HG03280 (cell line): Measurements from ENCODE around the gene RER1.

ENCODE experiments used
- ATAC-seq: cut with Tn5 transposase; IDR thresholded peaks from one replicate; pipeline ENCODE4 v1.9.1; 2021; ENCODE audit warnings: mild to moderate bottlenecking, moderate library complexity; ENCODE audit not compliant: unreplicated experiment

RER1 gene

GRCh38 chr1:2442661-2443060, 51.0 kb downstream of the RER1 start:
- no peak for ATAC-seq

GRCh38 chr1:2443277-2444137, 51.9 kb downstream of the RER1 start:
- ATAC-seq = no peak

- ATAC-seq = no peak
Measured at GRCh38 chr1:2444138-2444591, 52.5 kb downstream of the RER1 start.

GRCh38 chr1:2445162-2445822, 53.7 kb downstream of the RER1 start:
- no peak for ATAC-seq

GRCh38 chr1:2445823-2446215, 54.2 kb downstream of the RER1 start:
- ATAC-seq = no peak

GRCh38 chr1:2446394-2446793, 54.8 kb downstream of the RER1 start:
- no peak for ATAC-seq

GRCh38 chr1:2446861-2447260, 55.2 kb downstream of the RER1 start:
- ATAC-seq = no peak

- ATAC-seq = no peak
Measured at GRCh38 chr1:2447276-2448097, 55.8 kb downstream of the RER1 start.

- no peak for ATAC-seq
Measured at GRCh38 chr1:2448098-2448445, 56.4 kb downstream of the RER1 start.

- no peak for ATAC-seq
Measured at GRCh38 chr1:2449636-2450454, 58.2 kb downstream of the RER1 start.

- no peak for ATAC-seq
Measured at GRCh38 chr1:2451741-2452140, 60.1 kb downstream of the RER1 start.

- no peak for ATAC-seq
Measured at GRCh38 chr1:2452201-2452931, 60.7 kb downstream of the RER1 start.

GRCh38 chr1:2452932-2453315, 61.3 kb downstream of the RER1 start:
- no peak for ATAC-seq

GRCh38 chr1:2454227-2454626, 62.6 kb downstream of the RER1 start:
- no peak for ATAC-seq
